Lower leg skin (tissue), 4 donors: ENCODE results near the gene TNFRSF1A. TPM values are rescaled to one million over a fixed set of nuclear protein-coding genes. Genes with fewer than 3 reads are reported as not detected.

Source experiments
- DNase-seq, 2 donors: peaks; one replicate each; pipeline ENCODE4 v3.0.0-alpha.2; 2019; ENCODE audit warnings: low spot score in 2 of 2
- H3K4me3 ChIP-seq: fragments of 200-600 bp; sonication (generic); 2 replicates; pipeline ENCODE4 v1.5.1; 2017; ENCODE audit warnings: mild to moderate bottlenecking, low read depth; ENCODE audit not compliant: poor library complexity, severe bottlenecking
- CTCF ChIP-seq, 3 donors: fragments of 450-650 bp; IDR thresholded peaks; one replicate each; pipeline ENCODE4 v1.5.1; 2016; ENCODE audit warnings: antibody characterized with exemption in 3 of 3, mild to moderate bottlenecking in 3 of 3, moderate library complexity in 2 of 3
- POLR2A ChIP-seq, 2 donors: fragments of 450-650 bp; IDR thresholded peaks; one replicate each; pipeline ENCODE4 v1.6.1; 2016 to 2017; ENCODE audit warnings: antibody characterized with exemption in 2 of 2, mild to moderate bottlenecking in 1 of 2, moderate library complexity in 1 of 2
- WGBS, 2 donors: methylation state at CpG; one replicate each; pipeline ENCODE4 v1.1.5; 2018; 5-methylcytosine and 5-hydroxymethylcytosine counted together
- intact Hi-C: fragments of 100-400 bp; cut with DNase I; formaldehyde crosslinking; loops from one replicate; pipeline ENCODE4 v1.15.0; 2023; ENCODE audit warnings: low total_unique reads
- total RNA-seq, 4 donors: library from RNA; depleted of rRNA; stranded (reverse); fragments of >200 nt; gene quantifications; one replicate each; pipeline ENCODE4 v1.1.0, GENCODE V29; 2016

Gene TNFRSF1A
- total RNA-seq, 4 donors from 2014 or later, result 104 to 252 (median 186) TPM

GRCh38 chr12:6329703-6330064, 12.2 kb downstream of the TNFRSF1A start:
- no peak for DNase-seq
- intact Hi-C loops, result loop anchor here (10.0 kb wide), 1 partner anchor 205 kb away; the partner anchor contains the start of gene GAPDH
- 75 to 80% methylated on average over 15 of the region's 15 CpGs for WGBS, 2 donors
- TF ChIP-seq CTCF (IDR thresholded peaks at IDR 0.05) (no peak), POLR2A (IDR thresholded peaks at IDR 0.05) (no peak)
- H3K4me3 ChIP-seq, result no peak overlapping the region

- no peak overlapping the region for H3K4me3 ChIP-seq
- WGBS, 2 donors, result 86 to 88% methylated on average over 63 to 74 of the region's 75 CpGs
- intact Hi-C loops, result no loop called here
- no peak for DNase-seq
- TF ChIP-seq POLR2A (IDR thresholded peaks at IDR 0.05), result no peak
- TF ChIP-seq CTCF (IDR thresholded peaks at IDR 0.05), result no peak
Observed at GRCh38 chr12:6328945-6329702, 12.8 kb downstream of the TNFRSF1A start.

DNA sequence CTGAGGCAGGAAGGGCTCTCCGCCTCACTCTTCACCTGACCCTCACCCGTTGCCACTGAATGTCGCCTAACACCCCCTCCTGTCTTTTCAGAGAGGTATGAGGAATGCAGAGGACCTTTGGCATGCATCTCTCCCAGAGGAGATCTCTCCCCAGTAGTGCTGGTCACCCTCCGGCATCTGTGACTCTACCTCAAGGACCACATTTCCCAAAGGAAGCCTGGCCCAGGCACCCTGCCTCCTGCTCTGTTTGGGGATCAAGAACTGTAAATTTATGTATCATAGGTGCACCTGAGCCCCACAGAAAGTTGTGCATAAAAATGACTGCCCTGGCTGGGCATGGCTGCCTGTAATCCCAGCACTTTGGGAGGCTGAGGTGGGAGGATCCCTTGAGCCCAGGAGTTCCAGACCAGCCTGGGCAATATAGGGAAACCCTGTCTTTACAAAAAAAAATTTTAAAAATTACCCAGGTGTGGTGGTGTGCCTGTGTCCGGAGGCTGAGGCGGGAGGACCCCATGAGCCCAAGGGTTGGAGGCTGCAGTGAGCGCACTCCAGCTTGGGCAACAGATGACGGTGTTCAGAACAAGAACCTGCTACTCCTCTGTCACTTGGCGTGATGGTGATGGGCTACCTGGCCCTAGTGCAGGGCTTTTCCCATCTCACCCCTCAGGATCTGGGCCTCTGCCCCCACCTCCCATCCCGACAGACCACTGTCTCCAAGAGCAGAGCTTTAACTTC, 13.7 kb downstream of the TNFRSF1A start:
- no peak for DNase-seq
- WGBS, 2 donors, result 76 to 82% methylated on average over 10 of the region's 10 CpGs
- H3K4me3 ChIP-seq, result no peak overlapping the region
- TF ChIP-seq POLR2A (IDR thresholded peaks at IDR 0.05) (no peak), CTCF (IDR thresholded peaks at IDR 0.05) (no peak)
- intact Hi-C loops, result no loop called here

DNA sequence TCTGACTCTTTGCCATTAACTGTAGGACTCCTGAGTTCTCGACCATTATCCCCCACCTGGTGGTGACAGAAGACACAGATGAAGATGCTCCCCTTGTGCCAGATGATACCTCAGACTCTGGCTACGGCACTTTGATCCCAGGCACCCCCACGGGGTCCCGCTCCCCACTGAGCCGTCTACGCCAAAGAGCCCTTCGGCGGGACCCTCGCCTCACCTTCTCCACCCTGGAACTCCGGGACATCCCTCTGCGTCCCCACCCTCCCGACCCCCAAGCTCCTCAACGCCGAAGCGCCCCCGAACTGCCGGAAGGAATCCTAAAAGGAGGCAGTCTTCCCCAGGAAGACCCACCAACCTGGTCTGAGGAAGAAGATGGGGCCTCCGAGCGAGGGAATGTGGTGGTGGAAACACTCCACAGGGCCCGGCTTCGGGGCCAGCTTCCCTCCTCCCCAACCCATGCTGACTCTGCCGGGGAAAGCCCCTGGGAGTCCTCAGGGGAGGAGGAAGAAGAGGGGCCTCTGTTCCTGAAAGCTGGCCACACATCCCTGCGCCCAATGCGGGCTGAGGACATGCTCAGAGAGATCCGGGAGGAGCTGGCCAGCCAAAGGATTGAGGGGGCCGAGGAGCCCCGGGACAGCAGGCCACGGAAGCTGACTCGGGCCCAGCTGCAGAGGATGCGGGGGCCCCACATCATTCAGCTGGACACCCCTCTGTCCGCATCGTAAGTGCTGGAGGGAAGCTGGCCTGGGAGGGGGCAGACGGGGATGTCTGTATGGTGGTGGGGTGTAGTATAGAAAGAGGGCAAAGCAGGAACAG, 14.4 kb downstream of the TNFRSF1A start:
- intact Hi-C loops, result no loop called here
- WGBS, 2 donors, result 59 to 64% methylated on average over 33 of the region's 33 CpGs
- no peak for DNase-seq
- TF ChIP-seq POLR2A (IDR thresholded peaks at IDR 0.05) (no peak), CTCF (IDR thresholded peaks at IDR 0.05) (no peak)
- no peak overlapping the region for H3K4me3 ChIP-seq

GRCh38 chr12:6326316-6327228, 15.3 kb downstream of the TNFRSF1A start:
- WGBS, 2 donors, result 41 to 46% methylated on average over 21 of the region's 21 CpGs
- TF ChIP-seq CTCF (IDR thresholded peaks at IDR 0.05) (no peak), POLR2A (IDR thresholded peaks at IDR 0.05) (no peak)
- DNase-seq, result no peak
- no peak overlapping the region for H3K4me3 ChIP-seq
- intact Hi-C loops, result no loop called here
